ENCODE measurements around the gene MAP3K15. TPM values are rescaled to one million over a fixed set of nuclear protein-coding genes. Genes with fewer than 3 reads are reported as not detected.
"Not testable (repeated sequence)": the region's sequence is repeated elsewhere in the genome, so short reads cannot be mapped to it uniquely, and the experiment has no call there.

The MAP3K15 gene
- total RNA-seq, 1 donor from 2014 or later, result 2.9 TPM

DNA sequence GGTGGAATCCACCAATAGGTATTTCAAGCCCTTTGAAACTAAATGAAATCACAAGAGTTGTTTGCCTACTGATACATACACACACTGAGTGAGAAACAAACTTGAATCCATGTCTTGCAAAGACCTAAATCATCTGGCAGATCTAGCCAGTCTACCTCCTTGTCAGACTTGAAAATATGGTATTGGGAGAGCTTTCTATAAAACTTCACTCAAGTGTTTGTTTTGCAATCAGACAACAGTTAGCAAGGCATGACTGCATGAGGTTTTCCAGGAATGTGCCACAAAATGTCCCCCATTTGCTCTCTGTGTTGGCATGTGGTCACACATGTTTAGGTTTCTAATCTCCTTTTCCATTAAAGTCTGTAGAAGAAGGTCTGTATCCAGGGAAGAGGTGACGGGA lies 52.4 kb downstream of the MAP3K15 start:
- no peak for DNase-seq (ENCODE audit: extremely low spot score, unreplicated experiment)
- Mint-ChIP-seq H3K27me3 (no peaks in the 10 kb centered on the region), H3K27ac (no peak overlapping the region), H3K36me3 (no peaks in the 10 kb centered on the region), H3K4me3 (no peak overlapping the region), H3K9me3 (peaks cover 4% of the 10 kb centered on the region), H3K4me1 (ENCODE audit: unreplicated experiment) (no peaks in the 10 kb centered on the region)
- TF ChIP-seq, protein P1, sequence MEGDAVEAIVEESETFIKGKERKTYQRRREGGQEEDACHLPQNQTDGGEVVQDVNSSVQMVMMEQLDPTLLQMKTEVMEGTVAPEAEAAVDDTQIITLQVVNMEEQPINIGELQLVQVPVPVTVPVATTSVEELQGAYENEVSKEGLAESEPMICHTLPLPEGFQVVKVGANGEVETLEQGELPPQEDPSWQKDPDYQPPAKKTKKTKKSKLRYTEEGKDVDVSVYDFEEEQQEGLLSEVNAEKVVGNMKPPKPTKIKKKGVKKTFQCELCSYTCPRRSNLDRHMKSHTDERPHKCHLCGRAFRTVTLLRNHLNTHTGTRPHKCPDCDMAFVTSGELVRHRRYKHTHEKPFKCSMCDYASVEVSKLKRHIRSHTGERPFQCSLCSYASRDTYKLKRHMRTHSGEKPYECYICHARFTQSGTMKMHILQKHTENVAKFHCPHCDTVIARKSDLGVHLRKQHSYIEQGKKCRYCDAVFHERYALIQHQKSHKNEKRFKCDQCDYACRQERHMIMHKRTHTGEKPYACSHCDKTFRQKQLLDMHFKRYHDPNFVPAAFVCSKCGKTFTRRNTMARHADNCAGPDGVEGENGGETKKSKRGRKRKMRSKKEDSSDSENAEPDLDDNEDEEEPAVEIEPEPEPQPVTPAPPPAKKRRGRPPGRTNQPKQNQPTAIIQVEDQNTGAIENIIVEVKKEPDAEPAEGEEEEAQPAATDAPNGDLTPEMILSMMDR (conservative IDR thresholded peaks at IDR 0.05), result no peak

GRCh38 chrX:19462231-19462630 lies 53.1 kb downstream of the MAP3K15 start:
- no peaks in the 10 kb centered on the region for H3K36me3 Mint-ChIP-seq
- TF ChIP-seq, protein P1 (conservative IDR thresholded peaks at IDR 0.05), result no peak

DNA sequence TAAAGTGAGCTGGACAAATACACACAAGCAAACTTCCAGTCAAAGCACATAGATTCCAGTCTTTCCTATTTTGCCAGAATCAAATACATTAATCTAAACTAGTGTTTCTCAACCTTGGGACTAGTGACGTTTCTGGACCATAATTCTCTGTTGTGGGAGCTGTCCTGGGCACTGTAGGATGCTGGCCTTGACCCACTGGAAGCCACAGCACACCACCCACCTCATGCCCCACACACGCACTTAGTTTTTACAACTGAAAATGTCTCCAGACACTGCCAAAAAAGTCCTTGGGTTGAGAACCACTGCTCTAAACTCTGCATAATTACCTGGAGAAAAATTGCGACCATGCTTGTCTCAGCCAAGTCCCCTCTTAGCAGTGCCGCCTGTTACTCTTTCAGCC lies 57.6 kb downstream of the MAP3K15 start:
- no peak for DNase-seq (ENCODE audit: extremely low spot score, unreplicated experiment)
- no peaks in the 10 kb centered on the region for H3K36me3 Mint-ChIP-seq
- H3K27ac Mint-ChIP-seq, result no peak overlapping the region
- no peaks in the 10 kb centered on the region for H3K27me3 Mint-ChIP-seq
- no peaks in the 10 kb centered on the region for H3K4me1 Mint-ChIP-seq (ENCODE audit: unreplicated experiment)
- H3K9me3 Mint-ChIP-seq, result peaks cover 4% of the 10 kb centered on the region
- H3K4me3 Mint-ChIP-seq, result no peak overlapping the region
- TF ChIP-seq, protein P1 (conservative IDR thresholded peaks at IDR 0.05), result no peak

More at GRCh38 chrX:19462231-19462630, 53.1 kb downstream of the MAP3K15 start:
- no peak overlapping the region for H3K27ac Mint-ChIP-seq
- no peak for DNase-seq (ENCODE audit: extremely low spot score, unreplicated experiment)
- no peaks in the 10 kb centered on the region for H3K27me3 Mint-ChIP-seq
- peaks cover 4% of the 10 kb centered on the region for H3K9me3 Mint-ChIP-seq
- no peak overlapping the region for H3K4me3 Mint-ChIP-seq
- H3K4me1 Mint-ChIP-seq (ENCODE audit: unreplicated experiment), result no peaks in the 10 kb centered on the region

GRCh38 chrX:19448077-19448476 lies 67.2 kb downstream of the MAP3K15 start:
- TF ChIP-seq, protein P1 (conservative IDR thresholded peaks at IDR 0.05), result no peak
- peaks cover 6% of the 10 kb centered on the region for H3K9me3 Mint-ChIP-seq
- H3K27ac Mint-ChIP-seq, result no peak overlapping the region

GRCh38 chrX:19446397-19446796 lies 68.9 kb downstream of the MAP3K15 start:
- Mint-ChIP-seq H3K27ac (no peak overlapping the region), H3K4me1 (ENCODE audit: unreplicated experiment) (no peaks in the 10 kb centered on the region), H3K36me3 (no peaks in the 10 kb centered on the region), H3K27me3 (no peaks in the 10 kb centered on the region), H3K9me3 (peaks cover 6% of the 10 kb centered on the region), H3K4me3 (no peak overlapping the region)
- TF ChIP-seq, protein P1 (conservative IDR thresholded peaks at IDR 0.05), result no peak
- DNase-seq (ENCODE audit: extremely low spot score, unreplicated experiment), result no peak

More at GRCh38 chrX:19448077-19448476, 67.2 kb downstream of the MAP3K15 start:
- Mint-ChIP-seq H3K4me3 (no peak overlapping the region), H3K27me3 (no peaks in the 10 kb centered on the region), H3K4me1 (ENCODE audit: unreplicated experiment) (no peaks in the 10 kb centered on the region), H3K36me3 (no peaks in the 10 kb centered on the region)
- DNase-seq (ENCODE audit: extremely low spot score, unreplicated experiment), result no peak

DNA sequence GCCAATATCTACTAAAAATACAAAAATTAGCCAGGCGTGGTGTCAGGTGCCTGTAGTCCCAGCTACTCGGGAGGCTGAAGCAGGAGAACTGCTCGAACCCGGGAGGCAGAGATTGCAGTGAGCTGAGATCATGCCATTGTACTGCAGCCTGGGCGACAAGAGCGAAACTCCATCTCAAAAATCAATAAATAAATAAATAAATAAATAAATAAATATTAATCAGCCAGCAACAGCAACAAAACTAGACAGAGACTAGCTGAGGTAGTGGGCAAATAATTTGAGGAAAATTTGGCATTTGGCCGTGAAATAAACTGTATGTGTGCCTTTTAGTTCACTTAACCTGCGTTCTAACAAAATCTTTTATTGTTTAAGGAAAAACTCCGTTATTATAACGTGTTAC lies 69.5 kb downstream of the MAP3K15 start:
- H3K4me1 Mint-ChIP-seq (ENCODE audit: unreplicated experiment); DNase-seq (ENCODE audit: extremely low spot score, unreplicated experiment); H3K4me3 Mint-ChIP-seq; H3K36me3 Mint-ChIP-seq; H3K27me3 Mint-ChIP-seq; H3K9me3 Mint-ChIP-seq; H3K27ac Mint-ChIP-seq: not testable (repeated sequence)

Measured in type B pancreatic cell (in vitro differentiated cells).